Panc1 (cell line): Measurements from ENCODE around the gene PDE1C. TPM values are rescaled to one million over a fixed set of nuclear protein-coding genes. Genes with fewer than 3 reads are reported as not detected.

ENCODE experiments used
- ATAC-seq: fragments of 200-7000 bp; cut with Tn5 transposase; 2 replicates; pipeline ENCODE4 v1.9.1; 2020; ENCODE audit warnings: mild to moderate bottlenecking, moderate library complexity
- BruUV-seq: library from RNA; stranded (reverse); fragments of 400-500 nt; replicated peaks from 2 replicates; lab custom pipeline; 2021; lab: Mats Ljungman, UMichigan
- CTCF ChIA-PET: fragments of 300-600 bp; sonication (Branson Sonifier 250); formaldehyde crosslinking; loops from one replicate; lab custom pipeline; 2022; ENCODE audit warnings: antibody characterized with exemption; lab: Charles Lee
- POLR2A ChIA-PET: fragments of 300-600 bp; sonication (Branson Sonifier 250); formaldehyde crosslinking; loops from one replicate; lab custom pipeline; 2022; ENCODE audit warnings: antibody characterized with exemption; lab: Charles Lee
- DNase-seq: peaks from one replicate; pipeline ENCODE4 v3.0.0-alpha.2; 2010; ENCODE audit warnings: low read depth, low spot score
- H3K27ac ChIP-seq: 2 replicates; pipeline ENCODE4 v1.5.1; 2011; ENCODE audit warnings: mild to moderate bottlenecking, low read length, inconsistent platforms
- H3K27me3 ChIP-seq: fragments of 200-500 bp; sonication (Bioruptor generic); 2 replicates; pipeline ENCODE4 v1.6.0; 2014; ENCODE audit warnings: low read length, inconsistent platforms; ENCODE audit not compliant: control insufficient read depth, insufficient read depth
- H3K36me3 ChIP-seq: fragments of 200-500 bp; sonication (Bioruptor generic); 2 replicates; pipeline ENCODE4 v1.5.1; 2014; ENCODE audit warnings: inconsistent platforms, mild to moderate bottlenecking, low read length, moderate library complexity; ENCODE audit not compliant: control insufficient read depth, insufficient read depth
- H3K4me1 ChIP-seq: 2 replicates; pipeline ENCODE4 v1.5.1; 2011; ENCODE audit warnings: inconsistent platforms, mild to moderate bottlenecking, low read length, moderate library complexity; ENCODE audit not compliant: control insufficient read depth, insufficient read depth
- H3K4me3 ChIP-seq, 2 experiments: 2 replicates each; pipeline ENCODE4 v1.5.1; 2011 to 2012; ENCODE audit warnings: low read depth in 2 of 2, low read length in 2 of 2, mild to moderate bottlenecking in 2 of 2, inconsistent platforms in 1 of 2, moderate library complexity in 1 of 2
- H3K9me3 ChIP-seq: fragments of 200-500 bp; sonication (Bioruptor generic); 2 replicates; pipeline ENCODE4 v1.5.1; 2014; ENCODE audit warnings: low read depth, mild to moderate bottlenecking, inconsistent platforms, low read length, moderate library complexity; ENCODE audit not compliant: control insufficient read depth, insufficient read depth
- CTCF ChIP-seq: fragments of 450-650 bp; IDR thresholded peaks from 2 replicates; pipeline ENCODE4 v1.5.1; 2017; ENCODE audit warnings: mild to moderate bottlenecking
- POLR2AphosphoS5 ChIP-seq: IDR thresholded peaks from 2 replicates; pipeline ENCODE4 v1.6.1; 2012; ENCODE audit warnings: mild to moderate bottlenecking, low read depth, low read length, moderate library complexity
- REST ChIP-seq, 2 experiments: IDR thresholded peaks; 2 replicates each; pipeline ENCODE4 v1.6.1; 2011 to 2012; ENCODE audit warnings: low read depth in 2 of 2, control low read depth in 1 of 2, low read length in 1 of 2, mild to moderate bottlenecking in 1 of 2, moderate library complexity in 1 of 2; ENCODE audit not compliant: insufficient read depth in 1 of 2
- SIN3A ChIP-seq: IDR thresholded peaks from 2 replicates; pipeline ENCODE4 v1.6.1; 2012; ENCODE audit warnings: low read depth, mild to moderate bottlenecking, low read length, moderate library complexity, borderline replicate concordance; ENCODE audit not compliant: insufficient read depth
- TCF7L2 ChIP-seq: IDR thresholded peaks from 2 replicates; pipeline ENCODE4 v1.6.1; 2011; ENCODE audit warnings: mild to moderate bottlenecking, low read depth, low read length, inconsistent platforms
- in situ Hi-C: cut with HindIII; loops from 2 replicates; pipeline ENCODE4 v1.10.0; 2016; ENCODE audit warnings: low sequenced_read_pairs, low pct_unique_long_range_greater_than_20kb
- intact Hi-C: fragments of 100-400 bp; cut with micrococcal nuclease; formaldehyde crosslinking; loops from one replicate; pipeline ENCODE4 v1.10.0; 2022; ENCODE audit not compliant: unreplicated experiment
- total RNA-seq: library from RNA; stranded (reverse); gene quantifications from one replicate; pipeline ENCODE4 v1.2.1, GENCODE V29; 2021; ENCODE audit not compliant: unreplicated experiment

The PDE1C gene
- total RNA-seq, 1 experiment from 2014 or later: not detected

- H3K4me1 ChIP-seq: no peaks in the 10 kb centered on the region
- H3K27ac ChIP-seq: no peak overlapping the region
- H3K9me3 ChIP-seq: no peaks in the 10 kb centered on the region
- intact Hi-C loops (no loop called here), in situ Hi-C loops (no loop called here)
- ATAC-seq (no peak), DNase-seq (no peak)
- no peak for TF ChIP-seq REST (IDR thresholded peaks at IDR 0.05; ENCODE audit: insufficient read depth in 1 of 2, low read depth in 2 of 2, low read length in 1 of 2)
- TF ChIP-seq POLR2AphosphoS5: no peak
- no peak for TF ChIP-seq TCF7L2
- no peak for TF ChIP-seq SIN3A
- no peak for TF ChIP-seq CTCF
- H3K4me3 ChIP-seq: no peak overlapping the region
- no TSS peak for BruUV-seq
- CTCF ChIA-PET: no interaction called here
- no peaks in the 10 kb centered on the region for H3K36me3 ChIP-seq
- H3K27me3 ChIP-seq: no peaks in the 10 kb centered on the region
- POLR2A ChIA-PET: no interaction called here
Measured at GRCh38 chr7:32102432-32102873, 32.2 kb upstream of the PDE1C start.

- H3K27ac ChIP-seq: no peak overlapping the region
- TF ChIP-seq SIN3A (no peak), TCF7L2 (no peak), POLR2AphosphoS5 (no peak), CTCF (no peak), REST (IDR thresholded peaks at IDR 0.05; ENCODE audit: insufficient read depth in 1 of 2, low read depth in 2 of 2, low read length in 1 of 2) (no peak)
- no peaks in the 10 kb centered on the region for H3K36me3 ChIP-seq
- CTCF ChIA-PET: no interaction called here
- ATAC-seq (no peak), DNase-seq (no peak)
- POLR2A ChIA-PET: no interaction called here
- no peaks in the 10 kb centered on the region for H3K27me3 ChIP-seq
- H3K4me3 ChIP-seq: no peak overlapping the region
- in situ Hi-C loops: no loop called here
- no peaks in the 10 kb centered on the region for H3K4me1 ChIP-seq
- no peaks in the 10 kb centered on the region for H3K9me3 ChIP-seq
- intact Hi-C loops: no loop called here
- no TSS peak for BruUV-seq
Measured at GRCh38 chr7:32100407-32100907, 30.2 kb upstream of the PDE1C start.
